ENCODE data around the gene CABS1.

The CABS1 gene

GRCh38 chr4:70334681-70335080, at the start of gene CABS1:
Gene CABS1 (plus strand): TSS chr4:70334981. CDS start chr4:70335040, 59 bp downstream.
- no peak for DNase-seq (ENCODE audit: low read depth, low spot score)

DNA sequence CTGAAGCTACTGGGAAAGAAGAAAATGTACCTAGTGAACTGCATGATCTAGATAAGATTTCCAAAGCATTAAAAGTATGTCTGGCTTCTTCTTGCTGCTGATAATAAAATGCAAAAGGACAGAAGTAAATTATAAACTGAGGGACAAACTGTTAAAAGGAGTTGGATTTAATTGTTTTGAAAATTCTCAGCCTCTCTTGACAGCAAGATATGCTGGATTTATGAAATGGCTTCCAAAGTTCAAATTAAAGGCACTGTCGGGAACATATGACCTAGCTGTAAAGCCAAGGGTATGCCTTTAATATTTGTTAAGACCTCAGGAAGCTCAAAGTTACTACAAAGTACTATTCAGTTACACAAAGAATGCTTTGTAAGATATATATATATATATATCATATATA, 46.1 kb upstream of the CABS1 start:
- DNase-seq (ENCODE audit: low read depth, low spot score) = no peak

GRCh38 chr4:70291341-70291740, 43.4 kb upstream of the CABS1 start:
- DNase-seq (ENCODE audit: low read depth, low spot score) = no peak

- DNase-seq (ENCODE audit: low read depth, low spot score) = no peak
Observed at GRCh38 chr4:70297576-70297975, 37.2 kb upstream of the CABS1 start.

GRCh38 chr4:70298051-70298450, 36.7 kb upstream of the CABS1 start:
- DNase-seq (ENCODE audit: low read depth, low spot score) = no peak

GRCh38 chr4:70299643-70300042, 35.1 kb upstream of the CABS1 start:
- DNase-seq (ENCODE audit: low read depth, low spot score) = no peak

GRCh38 chr4:70300215-70300614, 34.6 kb upstream of the CABS1 start:
- no peak for DNase-seq (ENCODE audit: low read depth, low spot score)

DNA sequence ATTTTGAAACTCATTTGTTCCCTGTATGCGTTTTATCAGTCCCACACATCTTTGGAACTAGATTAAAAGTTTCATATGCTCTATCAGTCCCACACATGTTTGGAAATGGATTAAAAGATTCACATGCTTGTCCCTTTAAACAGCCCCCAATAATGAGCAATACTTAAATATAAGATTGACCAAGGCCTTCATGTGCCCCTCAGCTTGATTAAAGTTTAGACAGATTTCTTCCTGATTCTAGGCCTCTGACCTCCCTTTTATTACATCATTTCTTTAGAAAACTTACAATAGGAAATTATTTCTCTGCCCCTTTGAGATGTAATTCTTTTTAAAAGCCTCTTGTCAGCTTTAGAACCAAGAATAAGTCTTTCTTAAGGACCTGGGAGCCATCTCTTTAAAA, 31.7 kb upstream of the CABS1 start:
- no peak for DNase-seq (ENCODE audit: low read depth, low spot score)

GRCh38 chr4:70305601-70306000, 29.2 kb upstream of the CABS1 start:
- DNase-seq (ENCODE audit: low read depth, low spot score) = no peak

- no peak for DNase-seq (ENCODE audit: low read depth, low spot score)
Observed at GRCh38 chr4:70306076-70306475, 28.7 kb upstream of the CABS1 start.

DNA sequence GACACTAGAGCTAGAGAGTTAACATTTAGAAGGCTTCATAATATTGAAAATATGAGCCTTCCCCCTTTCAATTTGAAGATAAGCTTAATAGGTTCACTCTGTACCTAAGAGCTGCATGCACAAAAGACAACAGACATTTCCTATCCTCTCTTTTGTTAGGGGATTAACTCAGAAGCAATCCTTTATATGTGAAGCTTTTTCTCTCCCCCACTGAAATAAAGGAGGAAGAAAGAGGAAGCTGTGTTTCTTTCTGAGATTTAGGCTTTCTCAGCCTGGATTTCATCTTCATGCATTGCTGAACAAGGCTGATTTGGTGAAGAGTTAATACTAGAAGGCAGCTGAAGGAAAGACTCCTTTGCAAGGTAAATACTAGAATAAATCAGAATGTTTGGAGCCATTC, 21.0 kb upstream of the CABS1 start:
- DNase-seq (ENCODE audit: low read depth, low spot score) = no peak

DNA sequence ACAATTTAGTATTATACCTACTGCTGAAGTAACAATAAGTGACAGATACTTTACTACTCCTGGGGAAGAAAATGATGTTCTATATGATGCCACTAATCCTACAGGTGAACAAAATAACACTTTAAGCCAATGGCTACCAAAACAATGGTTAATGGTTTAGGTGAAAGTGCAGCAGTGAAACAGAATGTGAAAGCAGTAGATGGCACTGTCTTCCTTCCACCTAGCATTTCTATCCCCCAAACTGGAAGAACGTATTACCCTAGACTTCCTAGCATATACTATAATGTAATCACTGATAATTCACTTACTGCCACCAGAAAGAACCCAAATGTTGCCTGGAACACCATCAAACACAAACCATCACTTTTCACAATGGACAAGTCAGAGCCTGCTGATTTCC, 18.9 kb upstream of the CABS1 start:
- DNase-seq (ENCODE audit: low read depth, low spot score) = no peak

DNA sequence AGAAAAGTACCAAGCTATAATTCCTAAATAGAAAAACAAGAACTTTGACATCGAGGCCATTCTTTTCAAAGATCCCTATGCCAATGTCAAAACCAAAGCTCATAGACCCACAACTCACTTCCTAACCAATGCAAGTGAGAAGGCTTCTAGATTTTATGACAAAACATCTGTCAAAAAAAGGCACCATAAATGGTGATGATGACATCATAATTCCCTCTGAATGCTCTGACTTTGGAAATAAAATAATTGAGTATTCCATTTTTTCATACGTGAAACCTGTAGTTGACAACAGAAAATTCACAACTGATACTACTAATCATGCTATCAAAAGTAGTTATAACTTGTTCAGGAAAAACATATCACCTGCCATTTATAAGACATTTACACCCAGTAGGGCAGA, 8.7 kb upstream of the CABS1 start:
- DNase-seq (ENCODE audit: low read depth, low spot score) = no peak

GRCh38 chr4:70336043-70336442, 1.3 kb downstream of the CABS1 start:
- no peak for DNase-seq (ENCODE audit: low read depth, low spot score)

DNA sequence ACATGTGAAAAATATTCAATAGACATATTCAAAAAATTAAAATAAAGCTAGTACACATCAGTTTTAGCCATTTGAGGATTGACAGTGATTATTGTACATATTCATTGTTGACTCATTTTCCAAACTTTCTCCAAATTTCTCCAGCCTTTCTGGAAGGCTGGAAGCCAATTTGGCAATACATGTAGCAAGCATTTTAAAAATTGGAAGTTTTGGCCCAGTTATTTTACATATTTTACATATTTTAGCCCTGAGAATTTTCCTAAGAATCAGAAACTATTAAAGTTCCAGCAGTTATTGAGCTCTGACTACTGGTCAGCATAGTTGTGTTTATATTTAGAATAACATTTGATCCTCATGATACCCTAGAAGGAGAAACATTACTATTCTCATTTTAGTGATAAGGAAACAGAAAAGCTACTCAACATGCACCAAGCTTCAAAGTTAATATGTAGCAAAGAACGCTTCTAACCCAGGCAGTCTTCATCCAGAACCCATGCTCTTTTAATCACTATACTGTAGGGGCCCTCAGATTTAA, 3.2 kb downstream of the CABS1 start:
- DNase-seq (ENCODE audit: low read depth, low spot score) = no peak

- no peak for DNase-seq (ENCODE audit: low read depth, low spot score)
Observed at GRCh38 chr4:70356185-70356584, 21.4 kb downstream of the CABS1 start.

DNA sequence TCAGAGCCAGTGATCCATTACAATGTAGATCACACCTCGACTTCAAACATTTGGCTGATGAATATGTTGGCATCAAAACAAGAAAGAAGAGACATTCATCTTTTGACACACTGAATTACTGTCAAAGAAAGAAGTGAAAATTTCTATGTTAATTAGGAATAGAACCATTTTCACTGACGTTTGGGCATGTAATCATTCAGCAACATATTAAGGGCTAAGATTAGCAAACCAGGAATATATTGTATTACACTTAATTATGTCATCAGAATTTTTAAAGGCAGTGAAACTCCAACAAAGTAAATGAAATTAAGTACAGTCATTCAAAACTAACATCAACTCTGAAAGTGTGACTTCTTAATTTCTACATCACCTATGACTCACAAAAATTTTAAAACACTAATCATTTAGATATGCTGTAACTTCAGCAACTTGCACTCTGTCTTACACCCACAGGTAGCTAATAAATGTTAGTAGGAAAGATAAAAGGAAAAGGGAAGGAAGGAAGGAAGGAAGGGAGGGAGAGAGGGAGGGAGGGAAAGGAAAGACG, 24.4 kb downstream of the CABS1 start:
- no peak for DNase-seq (ENCODE audit: low read depth, low spot score)

GRCh38 chr4:70360460-70360859, 25.7 kb downstream of the CABS1 start, which contains the start of gene SMR3A:
Gene SMR3A (plus strand): TSS chr4:70360760. CDS start chr4:70362116, 1,356 bp downstream.
- DNase-seq (ENCODE audit: low read depth, low spot score) = no peak

DNA sequence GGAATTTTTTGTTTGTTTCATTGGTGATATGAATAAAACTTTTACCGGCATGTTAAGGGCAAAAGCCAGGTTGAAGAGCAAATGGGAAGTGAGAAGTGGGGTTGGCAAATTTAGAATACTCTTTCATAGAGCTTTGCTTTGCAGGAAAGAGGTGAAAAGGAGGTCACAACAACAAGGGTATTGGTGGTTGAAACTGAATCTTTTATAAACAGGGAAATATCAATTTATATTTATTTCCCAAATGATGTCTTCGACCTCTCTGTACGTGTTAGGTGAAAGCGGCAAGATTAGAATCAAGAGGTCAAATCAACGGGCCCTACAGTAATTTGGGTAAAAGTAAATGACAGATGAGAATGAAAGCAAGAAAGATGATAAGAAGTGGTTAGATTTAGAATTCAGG, 29.2 kb downstream of the CABS1 start:
- DNase-seq (ENCODE audit: low read depth, low spot score) = no peak

DNA sequence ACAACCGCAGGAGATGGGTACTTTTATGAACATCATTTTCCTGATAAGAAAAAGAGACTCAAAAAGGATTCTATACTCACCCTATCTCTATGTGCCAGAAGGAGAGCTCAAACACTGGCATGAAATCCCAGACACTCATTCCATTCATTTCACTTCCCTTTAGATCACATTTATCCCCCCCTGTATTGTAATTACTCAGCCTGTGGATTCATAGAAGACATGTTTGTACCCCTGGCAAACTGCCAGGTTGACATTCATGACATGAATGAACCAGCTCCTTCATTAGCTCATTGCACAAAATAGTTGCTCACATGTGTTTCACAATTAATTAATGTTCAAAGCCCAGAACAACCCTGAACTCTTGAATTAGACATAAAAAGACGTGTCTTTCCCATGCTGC, 30.7 kb downstream of the CABS1 start:
- no peak for DNase-seq (ENCODE audit: low read depth, low spot score)

DNA sequence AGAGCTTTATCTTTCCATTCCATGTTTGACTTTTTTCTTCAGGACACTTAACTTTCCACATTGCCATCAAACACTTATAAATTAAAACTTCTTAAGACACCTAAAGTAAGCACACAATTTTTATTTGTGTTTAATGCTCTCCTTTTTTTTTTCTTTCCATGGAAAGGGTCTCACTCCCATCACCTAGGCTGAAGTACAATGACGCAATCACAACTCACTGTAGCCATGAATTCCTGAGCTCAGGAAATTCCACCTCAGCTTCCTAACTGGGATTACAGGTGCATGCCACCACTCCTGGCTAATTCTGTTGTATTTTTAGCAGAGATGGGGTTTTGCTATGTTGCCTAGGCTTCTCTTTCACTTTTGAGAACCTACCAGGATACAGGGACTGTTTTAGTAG, 33.0 kb downstream of the CABS1 start:
- no peak for DNase-seq (ENCODE audit: low read depth, low spot score)

DNA sequence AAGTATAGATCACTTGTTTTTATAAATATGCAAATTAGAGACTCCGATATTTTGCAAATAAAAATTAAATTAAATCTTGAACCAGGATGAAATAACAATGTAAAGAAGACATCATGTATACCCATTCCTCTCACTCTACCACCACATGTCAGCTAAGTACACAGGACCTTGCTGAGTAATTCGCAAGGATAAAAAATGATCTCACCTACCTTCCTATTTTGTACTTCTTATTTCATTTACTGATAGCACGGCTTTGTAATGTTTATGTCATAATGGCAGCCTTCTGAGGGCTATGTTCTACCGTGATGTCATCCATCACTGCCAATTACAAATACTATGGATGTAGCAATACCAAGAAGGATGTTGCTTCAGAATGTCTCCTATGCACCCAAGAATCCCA, 37.2 kb downstream of the CABS1 start:
- no peak for DNase-seq (ENCODE audit: low read depth, low spot score)

GRCh38 chr4:70372760-70373159, 38.0 kb downstream of the CABS1 start:
- no peak for DNase-seq (ENCODE audit: low read depth, low spot score)

DNA sequence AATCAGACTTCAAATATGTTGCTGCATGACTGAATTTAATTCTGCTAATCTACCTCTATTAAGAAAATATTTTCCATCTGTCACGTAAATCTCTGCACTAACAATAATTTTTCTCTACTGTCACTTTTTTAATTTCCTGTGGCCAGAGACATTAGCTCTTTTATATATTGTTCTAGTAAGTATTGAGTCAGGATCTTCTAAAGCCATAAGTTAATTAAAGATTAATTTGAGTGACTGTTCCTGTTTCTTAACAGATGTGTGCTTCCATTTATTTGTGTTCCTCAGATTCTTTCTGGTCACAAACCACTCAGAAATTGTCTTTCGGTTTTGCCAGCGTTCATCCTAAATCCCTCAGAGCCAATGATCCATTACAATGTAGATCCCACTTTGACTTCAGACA, 45.8 kb downstream of the CABS1 start:
- no peak for DNase-seq (ENCODE audit: low read depth, low spot score)

Measured in iPS DF 19.7 (cell line).